DMS79 (cell line): ENCODE data around the gene MED28.
"Not testable (repeated sequence)": the region's sequence is repeated elsewhere in the genome, so short reads cannot be mapped to it uniquely, and the experiment has no call there.

Experiments used
- DNase-seq: peaks from one replicate; lab custom pipeline; 2025; lab: John Stamatoyannopoulos, UW

MED28 gene

GRCh38 chr4:17614416-17615299, at the start of gene MED28:
Gene MED28, plus strand, starts transcription at chr4:17614641. Its CDS starts 14 bp downstream, at chr4:17614655.
- peak; percentile 76 for DNase-seq

GRCh38 chr4:17565846-17566245, 48.6 kb upstream of the MED28 start:
- no peak for DNase-seq

- DNase-seq: no peak
These were observed 47.2 kb upstream of the MED28 start for GRCh38 chr4:17567271-17567670.

- no peak for DNase-seq
These were observed 40.2 kb upstream of the MED28 start for GRCh38 chr4:17574206-17574605.

- not testable (repeated sequence) for DNase-seq
These were observed 39.3 kb upstream of the MED28 start for GRCh38 chr4:17575177-17575576.

- peak; percentile 65 for DNase-seq
These were observed 37.3 kb upstream of the MED28 start, which contains the start of gene LAP3 for GRCh38 chr4:17576932-17577664. Gene LAP3, plus strand, starts transcription at chr4:17577198. Its CDS starts 268 bp downstream, at chr4:17577466.

GRCh38 chr4:17577665-17578481, 36.6 kb upstream of the MED28 start:
- DNase-seq: no peak

GRCh38 chr4:17578482-17578891, 36.0 kb upstream of the MED28 start:
- no peak for DNase-seq

GRCh38 chr4:17580969-17581368, 33.5 kb upstream of the MED28 start:
- no peak for DNase-seq

GRCh38 chr4:17583276-17583675, 31.2 kb upstream of the MED28 start:
- no peak for DNase-seq

- DNase-seq: no peak
These were observed 30.5 kb upstream of the MED28 start for GRCh38 chr4:17583941-17584340.

- no peak for DNase-seq
These were observed 29.8 kb upstream of the MED28 start for GRCh38 chr4:17584521-17585213.

- no peak for DNase-seq
These were observed 27.2 kb upstream of the MED28 start for GRCh38 chr4:17587094-17587822.

GRCh38 chr4:17589355-17589754, 25.1 kb upstream of the MED28 start:
- DNase-seq: no peak

- no peak for DNase-seq
These were observed 18.9 kb upstream of the MED28 start for GRCh38 chr4:17595471-17596005.

- DNase-seq: no peak
These were observed 16.9 kb upstream of the MED28 start for GRCh38 chr4:17597517-17597916.

GRCh38 chr4:17599826-17600225, 14.6 kb upstream of the MED28 start:
- no peak for DNase-seq

GRCh38 chr4:17605236-17605635, 9.2 kb upstream of the MED28 start:
- no peak for DNase-seq

GRCh38 chr4:17613761-17614415, 553 bp upstream of the MED28 start:
- DNase-seq: no peak

- no peak for DNase-seq
These were observed 1.8 kb downstream of the MED28 start for GRCh38 chr4:17616283-17616682.
